Mesodermal cell (in vitro differentiated cells): ENCODE measurements around the gene KIAA0930.
A peak's percentile ranks its signal among the peaks of the same experiment; 100 is the strongest.

Experiments used
- H3K27ac ChIP-seq: 2 replicates; pipeline ENCODE4 v1.7.0; 2013; ENCODE audit warnings: mild to moderate bottlenecking, low read depth, low read length, moderate library complexity; ENCODE audit not compliant: severe bottlenecking
- H3K36me3 ChIP-seq: 2 replicates; pipeline ENCODE4 v1.7.1; 2013; ENCODE audit warnings: mild to moderate bottlenecking, low read length, moderate library complexity; ENCODE audit not compliant: control insufficient read depth, insufficient read depth
- H3K4me1 ChIP-seq: one replicate; pipeline ENCODE4 v1.7.1; 2013; ENCODE audit warnings: mild to moderate bottlenecking, low read length; ENCODE audit not compliant: insufficient read depth, control insufficient read depth, poor library complexity, severe bottlenecking
- H3K4me3 ChIP-seq: 2 replicates; pipeline ENCODE4 v1.7.0; 2013; ENCODE audit warnings: low read length, control low read depth, mild to moderate bottlenecking; ENCODE audit not compliant: insufficient read depth, poor library complexity, severe bottlenecking; ENCODE audit errors: extremely low read depth
- H3K9me3 ChIP-seq: 2 replicates; pipeline ENCODE4 v1.7.1; 2013; ENCODE audit warnings: mild to moderate bottlenecking, low read length, moderate library complexity; ENCODE audit not compliant: control insufficient read depth
- WGBS, 2 experiments: methylation state at CpG; one replicate each; pipeline ENCODE4 v1.1.5; 2013; ENCODE audit warnings: missing lambda C conversion rate in 2 of 2; ENCODE audit not compliant: insufficient coverage in 2 of 2; 5-methylcytosine and 5-hydroxymethylcytosine counted together

Gene KIAA0930

GRCh38 chr22:45164270-45165088 lies 76.2 kb downstream of the KIAA0930 start:
- H3K4me3 ChIP-seq, result peak overlapping the region; percentile 80
- peaks cover 39% of the 10 kb centered on the region for H3K36me3 ChIP-seq
- H3K4me1 ChIP-seq, result peaks cover 42% of the 10 kb centered on the region
- 0% methylated on average over 22 to 30 of the region's 59 CpGs for WGBS, 2 experiments
- H3K27ac ChIP-seq, result peak overlapping the region; percentile 61
- H3K9me3 ChIP-seq, result no peaks in the 10 kb centered on the region

- Histone ChIP-seq H3K4me3 (peak within 1 kb of the TSS; percentile 80), H3K9me3 (no peaks in the 10 kb centered on the region), H3K27ac (peak within 1 kb of the TSS; percentile 61), H3K4me1 (peaks cover 45% of the 10 kb centered on the region), H3K36me3 (peaks cover 31% of the 10 kb centered on the region)
- 0% methylated on average over 58 to 80 of the region's 100 CpGs for WGBS, 2 experiments
These were observed 77.0 kb downstream of the KIAA0930 start, which contains the start of gene NUP50 for GRCh38 chr22:45163451-45164269. TSS of gene NUP50 (plus strand) at chr22:45163925. CDS start at chr22:45168178, 4,253 bp downstream.

GRCh38 chr22:45163099-45163450 lies 77.6 kb downstream of the KIAA0930 start:
- Histone ChIP-seq H3K9me3 (no peaks in the 10 kb centered on the region), H3K4me3 (peak overlapping the region; percentile 80), H3K27ac (peak overlapping the region; percentile 61), H3K36me3 (peaks cover 30% of the 10 kb centered on the region), H3K4me1 (peaks cover 51% of the 10 kb centered on the region)
- WGBS, 2 experiments, result 0 to 5% methylated on average over 9 of the region's 13 CpGs

GRCh38 chr22:45162531-45162930 lies 78.2 kb downstream of the KIAA0930 start:
- peaks cover 56% of the 10 kb centered on the region for H3K4me1 ChIP-seq
- H3K27ac ChIP-seq, result no peak overlapping the region
- 54 to 73% methylated on average over 11 of the region's 19 CpGs for WGBS, 2 experiments
- H3K4me3 ChIP-seq, result peak overlapping the region; percentile 80
- H3K9me3 ChIP-seq, result no peaks in the 10 kb centered on the region
- H3K36me3 ChIP-seq, result peaks cover 30% of the 10 kb centered on the region

GRCh38 chr22:45159652-45160462 lies 80.8 kb downstream of the KIAA0930 start:
- Histone ChIP-seq H3K4me1 (peaks cover 57% of the 10 kb centered on the region), H3K9me3 (no peaks in the 10 kb centered on the region), H3K27ac (peak overlapping the region; percentile 77), H3K4me3 (no peak overlapping the region), H3K36me3 (peaks cover 22% of the 10 kb centered on the region)
- WGBS, 2 experiments, result 67 to 71% methylated on average over 2 to 3 of the region's 5 CpGs

GRCh38 chr22:45157907-45158306 lies 82.8 kb downstream of the KIAA0930 start:
- Histone ChIP-seq H3K4me1 (peaks cover 67% of the 10 kb centered on the region), H3K4me3 (no peak overlapping the region), H3K9me3 (no peaks in the 10 kb centered on the region), H3K36me3 (peaks cover 32% of the 10 kb centered on the region), H3K27ac (peak overlapping the region; percentile 26)
- WGBS, 2 experiments, result 83 to 93% methylated on average over 2 of the region's 3 CpGs

GRCh38 chr22:45155050-45155840 lies 85.4 kb downstream of the KIAA0930 start:
- Histone ChIP-seq H3K4me1 (peaks cover 50% of the 10 kb centered on the region), H3K4me3 (no peak overlapping the region), H3K36me3 (peaks cover 51% of the 10 kb centered on the region), H3K9me3 (no peaks in the 10 kb centered on the region), H3K27ac (peak overlapping the region; percentile 86)
- 81 to 84% methylated on average over 4 to 6 of the region's 9 CpGs for WGBS, 2 experiments

- 91 to 93% methylated on average over 3 of the region's 3 CpGs for WGBS, 2 experiments
- peaks cover 55% of the 10 kb centered on the region for H3K36me3 ChIP-seq
- H3K4me1 ChIP-seq, result peaks cover 42% of the 10 kb centered on the region
- peak overlapping the region; percentile 86 for H3K27ac ChIP-seq
- no peaks in the 10 kb centered on the region for H3K9me3 ChIP-seq
- no peak overlapping the region for H3K4me3 ChIP-seq
These were observed 86.3 kb downstream of the KIAA0930 start for GRCh38 chr22:45154383-45154782.

GRCh38 chr22:45151503-45151902 lies 89.2 kb downstream of the KIAA0930 start:
- H3K9me3 ChIP-seq, result no peaks in the 10 kb centered on the region
- H3K4me3 ChIP-seq, result no peak overlapping the region
- H3K4me1 ChIP-seq, result peaks cover 23% of the 10 kb centered on the region
- H3K27ac ChIP-seq, result no peak overlapping the region
- WGBS, 2 experiments, result 90 to 100% methylated on average over 5 of the region's 6 CpGs
- peaks cover 40% of the 10 kb centered on the region for H3K36me3 ChIP-seq

- no CpG with 5 or more reads among the region's 2 CpGs for WGBS, 2 experiments
- Histone ChIP-seq H3K4me3 (no peak overlapping the region), H3K36me3 (peaks cover 38% of the 10 kb centered on the region), H3K9me3 (no peaks in the 10 kb centered on the region), H3K27ac (no peak overlapping the region), H3K4me1 (peaks cover 12% of the 10 kb centered on the region)
These were observed 90.6 kb downstream of the KIAA0930 start for GRCh38 chr22:45150139-45150538.
